ENCODE measurements around the gene SNX15.

Gene SNX15

GRCh38 chr11:65056999-65057398 is 29.8 kb downstream of the SNX15 start:
- ATAC-seq (no peak), DNase-seq (no peak)

- no peak for DNase-seq
- ATAC-seq, result no peak
These were observed 30.3 kb downstream of the SNX15 start for GRCh38 chr11:65057526-65057925.

GRCh38 chr11:65058012-65058411 is 30.8 kb downstream of the SNX15 start:
- no peak for ATAC-seq

GRCh38 chr11:65058419-65059054 is 31.3 kb downstream of the SNX15 start, which contains the start of gene NAALADL1:
NAALADL1 (minus strand) TSS chr11:65058553; CDS start chr11:65058521, 32 bp downstream.
- DNase-seq (no peak), ATAC-seq (no peak)

More at GRCh38 chr11:65058012-65058411, 30.8 kb downstream of the SNX15 start:
- DNase-seq, result no peak

- DNase-seq, result no peak
- no peak for ATAC-seq
These were observed 32.3 kb downstream of the SNX15 start for GRCh38 chr11:65059523-65059922.

GRCh38 chr11:65059959-65060824 is 33.0 kb downstream of the SNX15 start:
- ATAC-seq, result no peak
- DNase-seq, result no peak

GRCh38 chr11:65060913-65061408 is 33.7 kb downstream of the SNX15 start:
- ATAC-seq (no peak), DNase-seq (no peak)

GRCh38 chr11:65063532-65063931 is 36.3 kb downstream of the SNX15 start:
- no peak for ATAC-seq
- DNase-seq, result no peak

- no peak for ATAC-seq
These were observed 37.6 kb downstream of the SNX15 start for GRCh38 chr11:65064847-65065240.

GRCh38 chr11:65065851-65066250 is 38.6 kb downstream of the SNX15 start:
- DNase-seq (no peak), ATAC-seq (no peak)

More at GRCh38 chr11:65064847-65065240, 37.6 kb downstream of the SNX15 start:
- no peak for DNase-seq

- ATAC-seq, result no peak
- DNase-seq, result no peak
These were observed 39.1 kb downstream of the SNX15 start for GRCh38 chr11:65066315-65066714.

- DNase-seq (no peak), ATAC-seq (no peak)
These were observed 39.6 kb downstream of the SNX15 start for GRCh38 chr11:65066805-65067291.

- ATAC-seq (no peak), DNase-seq (no peak)
These were observed 40.2 kb downstream of the SNX15 start for GRCh38 chr11:65067446-65067845.

- ATAC-seq (no peak), DNase-seq (no peak)
These were observed 42.0 kb downstream of the SNX15 start for GRCh38 chr11:65069217-65069616.

- DNase-seq (no peak), ATAC-seq (no peak)
These were observed 44.8 kb downstream of the SNX15 start for GRCh38 chr11:65071907-65072630.

- DNase-seq, result no peak
These were observed 45.4 kb downstream of the SNX15 start for GRCh38 chr11:65072631-65072966.

GRCh38 chr11:65077451-65077850 is 50.2 kb downstream of the SNX15 start:
- ATAC-seq (no peak), DNase-seq (no peak)

More at GRCh38 chr11:65072631-65072966, 45.4 kb downstream of the SNX15 start:
- ATAC-seq, result no peak

- DNase-seq, result peak; percentile 72
- ATAC-seq, result peak; percentile 69
These were observed 50.9 kb downstream of the SNX15 start for GRCh38 chr11:65078151-65078550.

- DNase-seq (no peak), ATAC-seq (no peak)
These were observed 51.6 kb downstream of the SNX15 start for GRCh38 chr11:65078786-65079342.

GRCh38 chr11:65083134-65083833 is 56.0 kb downstream of the SNX15 start:
- DNase-seq (no peak), ATAC-seq (no peak)

GRCh38 chr11:65083834-65084597 is 56.8 kb downstream of the SNX15 start, which contains the start of the genes CDCA5 and ZFPL1:
CDCA5 (minus strand) TSS chr11:65084040; CDS start chr11:65083978, 62 bp downstream.
ZFPL1 (plus strand) TSS chr11:65084222; CDS start chr11:65084699, 477 bp downstream.
- ATAC-seq, result peak; percentile 83
- peak; percentile 98 for DNase-seq

All from stimulated activated naive CD8-positive, alpha-beta T cell treated with anti-CD3 and anti-CD28 coated beads, Interleukin-15, Interleukin-2, amounts not matched to agents 100 U/mL and 50 U/mL, for 24 hours (primary cell).